Progenitor cell of endocrine pancreas (in vitro differentiated cells): ENCODE results near the gene MAPK7. TPM values are rescaled to one million over a fixed set of nuclear protein-coding genes. Genes with fewer than 3 reads are reported as not detected.

ENCODE experiments used
- DNase-seq: peaks from one replicate; pipeline ENCODE4 v3.0.0; 2021; ENCODE audit warnings: low spot score; ENCODE audit not compliant: unreplicated experiment
- H3K27ac Mint-ChIP-seq: 2 replicates; pipeline ENCODE4 v1.8.0; 2021; ENCODE audit warnings: mild to moderate bottlenecking, moderate library complexity, mixed read lengths
- H3K27me3 Mint-ChIP-seq: 2 replicates; pipeline ENCODE4 v1.8.0; 2021; ENCODE audit warnings: mixed read lengths
- H3K36me3 Mint-ChIP-seq: 2 replicates; pipeline ENCODE4 v1.8.0; 2022; ENCODE audit warnings: mixed read lengths; ENCODE audit not compliant: insufficient read depth
- H3K4me1 Mint-ChIP-seq: 2 replicates; pipeline ENCODE4 v1.8.0; 2021; ENCODE audit warnings: low read depth, mixed read lengths
- H3K4me3 Mint-ChIP-seq: 2 replicates; pipeline ENCODE4 v1.8.0; 2021; ENCODE audit warnings: low read depth, mild to moderate bottlenecking, moderate library complexity, mixed read lengths
- H3K9me3 Mint-ChIP-seq: 2 replicates; pipeline ENCODE4 v1.8.0; 2021; ENCODE audit warnings: low read depth, mixed read lengths
- total RNA-seq: library from RNA; stranded (reverse); gene quantifications from 2 replicates; pipeline ENCODE4 v1.2.1, GENCODE V29; 2021
- TF ChIP-seq, protein P1 (sequence below): fragments of 200-600 bp; sonication (generic); IDR thresholded peaks from one replicate; pipeline ENCODE4 v1.5.0; 2021; ENCODE audit warnings: antibody characterized with exemption, mild to moderate bottlenecking; ENCODE audit not compliant: unreplicated experiment

Gene MAPK7
- total RNA-seq, 1 donor from 2014 or later = 41.8 TPM

DNA sequence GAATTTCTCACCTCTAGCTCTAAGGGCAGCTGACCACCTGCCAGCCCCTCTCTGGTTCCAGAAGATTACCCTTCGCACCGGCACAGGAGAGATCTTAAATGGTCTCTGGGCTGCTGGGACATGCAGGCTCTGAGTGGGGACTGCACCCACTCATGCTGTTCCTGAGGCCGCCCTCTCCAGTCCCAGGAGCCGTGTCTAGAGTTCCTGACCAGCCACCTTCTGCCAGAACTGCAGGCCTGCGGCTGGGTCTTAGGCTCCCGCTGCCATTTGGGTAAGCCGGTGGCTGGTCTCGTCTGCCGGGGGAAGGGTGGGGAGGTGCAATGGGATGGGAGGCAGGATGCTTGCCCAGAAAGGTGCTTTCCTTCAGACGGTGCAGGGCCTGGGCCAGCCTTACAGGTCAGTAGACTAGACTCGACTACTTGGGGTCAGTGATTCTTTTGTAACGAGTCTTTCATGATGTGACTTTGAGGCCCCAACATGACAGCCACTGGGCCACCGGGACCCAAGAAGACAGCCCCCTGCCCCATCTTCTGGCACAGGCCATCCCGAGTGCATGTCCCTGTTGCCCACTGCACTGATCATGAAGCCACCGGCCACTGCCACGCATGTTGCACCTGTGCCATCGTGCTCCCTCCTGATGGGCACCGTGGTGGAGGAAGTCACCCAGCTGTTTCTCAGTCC is 42.2 kb upstream of the MAPK7 start:
- Mint-ChIP-seq H3K4me1 (no peaks in the 10 kb centered on the region), H3K36me3 (peaks cover 4% of the 10 kb centered on the region), H3K4me3 (no peak overlapping the region), H3K9me3 (no peaks in the 10 kb centered on the region), H3K27ac (no peak overlapping the region), H3K27me3 (no peaks in the 10 kb centered on the region)
- TF ChIP-seq, protein P1, sequence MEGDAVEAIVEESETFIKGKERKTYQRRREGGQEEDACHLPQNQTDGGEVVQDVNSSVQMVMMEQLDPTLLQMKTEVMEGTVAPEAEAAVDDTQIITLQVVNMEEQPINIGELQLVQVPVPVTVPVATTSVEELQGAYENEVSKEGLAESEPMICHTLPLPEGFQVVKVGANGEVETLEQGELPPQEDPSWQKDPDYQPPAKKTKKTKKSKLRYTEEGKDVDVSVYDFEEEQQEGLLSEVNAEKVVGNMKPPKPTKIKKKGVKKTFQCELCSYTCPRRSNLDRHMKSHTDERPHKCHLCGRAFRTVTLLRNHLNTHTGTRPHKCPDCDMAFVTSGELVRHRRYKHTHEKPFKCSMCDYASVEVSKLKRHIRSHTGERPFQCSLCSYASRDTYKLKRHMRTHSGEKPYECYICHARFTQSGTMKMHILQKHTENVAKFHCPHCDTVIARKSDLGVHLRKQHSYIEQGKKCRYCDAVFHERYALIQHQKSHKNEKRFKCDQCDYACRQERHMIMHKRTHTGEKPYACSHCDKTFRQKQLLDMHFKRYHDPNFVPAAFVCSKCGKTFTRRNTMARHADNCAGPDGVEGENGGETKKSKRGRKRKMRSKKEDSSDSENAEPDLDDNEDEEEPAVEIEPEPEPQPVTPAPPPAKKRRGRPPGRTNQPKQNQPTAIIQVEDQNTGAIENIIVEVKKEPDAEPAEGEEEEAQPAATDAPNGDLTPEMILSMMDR = no peak
- DNase-seq = no peak

DNA sequence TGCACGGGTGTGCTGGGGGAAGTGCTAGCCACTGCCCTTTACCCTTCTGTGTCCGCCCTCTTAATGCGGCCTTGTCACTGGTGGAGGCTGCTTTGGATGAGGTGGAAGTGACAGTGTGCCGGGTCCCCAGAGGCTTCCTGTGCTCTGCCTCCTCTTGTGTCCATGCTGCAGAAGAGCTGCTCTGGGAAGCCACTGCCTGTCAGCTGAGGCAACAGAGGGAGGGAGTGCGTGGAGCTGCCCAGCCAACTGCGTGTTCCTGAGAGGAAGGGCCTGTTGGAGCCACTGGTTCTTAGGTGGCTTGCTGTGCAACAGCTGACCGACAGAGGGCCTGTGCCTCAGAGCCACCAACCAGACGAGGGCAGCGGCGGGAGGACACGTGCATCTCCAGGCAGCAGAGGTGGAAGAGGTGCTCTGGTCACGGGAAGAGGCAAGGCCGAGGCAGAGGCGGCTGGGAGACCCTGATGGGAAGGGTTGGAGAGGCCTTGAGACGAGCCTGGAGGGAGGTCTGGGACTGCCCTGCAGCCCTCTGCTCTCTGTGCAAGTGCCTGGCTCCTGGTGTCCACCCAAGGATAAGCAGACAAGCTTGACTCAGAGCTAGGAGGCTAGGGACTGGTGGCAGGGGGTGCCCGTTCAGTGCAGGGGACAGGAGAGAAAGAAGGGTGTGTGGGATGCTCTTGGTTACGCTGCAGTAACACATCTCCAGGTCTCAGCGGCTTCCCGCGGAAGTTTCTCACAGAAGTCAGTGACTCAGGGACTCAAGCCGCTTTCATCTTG is 41.2 kb upstream of the MAPK7 start:
- Mint-ChIP-seq H3K9me3 (no peaks in the 10 kb centered on the region), H3K27ac (peak overlapping the region; percentile 8), H3K27me3 (no peaks in the 10 kb centered on the region), H3K36me3 (no peaks in the 10 kb centered on the region), H3K4me3 (no peak overlapping the region), H3K4me1 (peaks cover 5% of the 10 kb centered on the region)
- TF ChIP-seq, protein P1 = no peak
- DNase-seq = no peak

DNA sequence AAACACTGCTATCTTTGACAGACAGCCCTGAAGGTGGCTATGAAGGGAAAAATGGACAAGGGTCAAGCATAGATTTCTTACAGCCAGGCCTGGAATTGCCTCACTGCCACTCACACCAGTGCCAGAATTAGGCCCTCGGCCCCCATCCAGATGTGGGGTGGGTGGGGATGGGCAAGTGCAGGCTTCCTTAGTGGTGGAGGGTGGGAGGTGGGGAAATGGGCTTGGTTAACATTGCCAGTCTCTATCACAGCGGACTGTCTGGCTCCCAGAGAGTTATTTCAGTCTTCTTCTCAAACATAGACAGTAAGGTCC is 40.6 kb upstream of the MAPK7 start:
- Mint-ChIP-seq H3K27ac (no peak overlapping the region), H3K9me3 (no peaks in the 10 kb centered on the region), H3K4me3 (no peak overlapping the region), H3K4me1 (peaks cover 5% of the 10 kb centered on the region), H3K36me3 (no peaks in the 10 kb centered on the region), H3K27me3 (no peaks in the 10 kb centered on the region)
- TF ChIP-seq, protein P1 = no peak
- no peak for DNase-seq

DNA sequence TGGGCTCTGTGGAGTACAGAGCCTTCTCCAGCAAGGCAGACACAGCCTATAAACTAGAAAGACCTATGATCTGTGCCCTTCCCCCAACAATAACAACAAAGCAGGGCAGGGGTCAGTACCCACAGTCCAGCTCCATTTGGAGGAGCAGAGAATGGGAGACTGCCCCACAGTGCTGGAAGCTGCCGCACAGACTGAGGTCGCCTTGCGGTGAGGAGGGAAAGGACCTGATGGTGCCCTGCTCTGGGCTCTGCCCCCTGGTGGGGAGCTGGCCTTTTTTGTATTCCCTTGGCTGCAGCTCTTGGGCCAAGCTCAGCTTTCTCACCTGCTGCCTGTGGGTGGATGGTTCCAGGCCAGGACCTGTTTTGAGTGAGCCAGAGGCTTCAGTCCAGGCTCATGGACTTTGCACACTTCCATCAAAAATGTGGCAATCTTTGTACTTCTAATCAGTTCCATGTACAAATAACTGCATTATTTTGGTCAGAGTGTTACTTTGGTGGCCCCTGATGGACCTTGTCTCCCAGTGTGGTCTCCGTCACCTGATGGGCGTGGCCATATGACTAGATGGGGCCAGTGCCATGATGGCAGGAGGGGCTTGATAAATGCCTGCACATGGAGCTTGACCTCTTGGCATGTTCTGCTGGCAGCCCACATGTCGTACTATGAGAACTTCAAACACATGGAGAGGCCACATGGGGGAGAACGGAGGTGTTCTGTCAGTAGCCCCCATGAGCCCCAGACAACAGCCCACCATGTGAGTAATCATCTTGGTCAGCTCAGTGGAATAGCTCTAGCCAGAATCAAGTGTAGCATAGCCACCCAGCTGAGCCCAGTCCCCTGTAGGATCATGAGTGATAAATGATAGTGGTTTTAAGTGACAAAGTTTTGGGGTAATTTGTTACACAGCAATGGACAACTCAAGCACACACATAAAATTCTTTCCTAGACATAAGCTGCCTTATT is 40.0 kb upstream of the MAPK7 start:
- Mint-ChIP-seq H3K36me3 (no peaks in the 10 kb centered on the region), H3K27ac (no peak overlapping the region), H3K4me3 (no peak overlapping the region), H3K27me3 (no peaks in the 10 kb centered on the region), H3K9me3 (no peaks in the 10 kb centered on the region), H3K4me1 (peaks cover 5% of the 10 kb centered on the region)
- DNase-seq = peak; percentile 57
- TF ChIP-seq, protein P1 = peak; percentile 81

DNA sequence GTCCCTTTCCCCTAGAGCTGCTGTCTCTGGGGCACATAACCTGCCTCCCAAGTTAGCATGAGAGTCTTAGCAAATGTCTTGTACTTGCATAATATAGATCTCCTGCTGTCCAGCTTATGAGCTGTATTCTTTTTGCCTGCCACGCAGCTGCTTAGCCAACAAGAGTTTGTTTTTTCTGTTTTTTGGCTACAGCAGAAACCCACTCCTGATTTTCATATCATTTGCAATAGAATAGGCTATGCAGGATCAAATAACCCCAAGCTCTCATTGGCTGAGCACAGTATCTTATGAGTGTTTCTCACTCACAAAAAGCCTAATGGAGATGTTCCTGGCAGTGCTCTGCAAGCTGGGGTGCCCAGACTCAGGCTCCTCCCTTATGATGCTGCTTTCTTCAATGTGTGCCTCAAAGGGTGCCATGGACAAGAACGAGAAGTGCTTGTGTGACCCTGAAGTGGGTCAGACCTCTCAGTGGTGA is 38.9 kb upstream of the MAPK7 start:
- no peak overlapping the region for H3K27ac Mint-ChIP-seq
- peaks cover 5% of the 10 kb centered on the region for H3K4me1 Mint-ChIP-seq
- DNase-seq = no peak
- no peaks in the 10 kb centered on the region for H3K36me3 Mint-ChIP-seq
- no peaks in the 10 kb centered on the region for H3K9me3 Mint-ChIP-seq
- TF ChIP-seq, protein P1 = no peak
- no peak overlapping the region for H3K4me3 Mint-ChIP-seq
- H3K27me3 Mint-ChIP-seq = no peaks in the 10 kb centered on the region
